ENCODE measurements around the gene FADS2.

FADS2 gene

DNA sequence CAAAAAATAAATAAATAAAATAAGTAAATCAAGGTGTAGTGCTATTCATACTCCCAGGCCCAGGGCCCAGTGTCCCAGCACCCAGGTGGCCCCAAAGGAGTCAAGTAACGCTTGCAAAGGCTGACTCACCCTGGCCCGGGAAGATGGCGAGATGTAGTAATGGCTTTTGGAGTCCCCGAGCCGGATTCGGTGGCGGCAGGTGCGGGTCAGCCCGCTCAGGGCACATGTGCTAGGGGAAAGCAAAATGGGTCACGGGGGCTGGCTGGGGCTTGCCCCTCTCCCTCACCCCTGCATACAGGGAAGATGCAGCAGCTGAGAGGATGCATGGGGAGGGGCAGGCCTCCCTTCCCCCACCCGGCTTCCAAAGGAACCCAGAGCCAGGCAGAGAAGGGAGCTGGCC is 74.2 kb downstream of the FADS2 start:
- H3K4me2 ChIP-seq (ENCODE audit: low read length): no peak overlapping the region

DNA sequence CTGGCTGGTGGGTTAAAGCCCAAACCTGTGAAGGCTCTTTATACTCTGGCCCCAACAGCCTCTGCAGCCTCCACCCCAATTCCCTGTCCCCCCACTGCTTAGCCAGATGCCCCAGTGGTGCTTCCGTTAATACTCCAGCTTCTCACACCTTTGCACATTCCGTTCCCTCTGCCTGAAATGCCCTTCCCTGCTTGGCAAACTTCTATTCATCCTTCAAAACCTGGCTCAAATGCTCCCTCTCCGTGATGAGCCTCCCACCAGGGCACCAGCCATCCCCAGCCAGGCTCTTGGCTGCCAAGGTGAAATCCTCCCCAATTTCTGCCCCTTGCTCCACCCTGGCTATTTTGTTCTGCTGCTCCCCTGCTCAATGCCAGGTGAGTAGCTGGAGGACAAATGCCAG is 75.7 kb downstream of the FADS2 start:
- peaks cover 4% of the 10 kb centered on the region for H3K9me3 ChIP-seq (ENCODE audit: insufficient read depth, low read depth, low read length)
- no peak overlapping the region for H3K14ac ChIP-seq (ENCODE audit: low read length)
- no peak overlapping the region for H4K12ac ChIP-seq (ENCODE audit: low read depth, low read length)
- no peak overlapping the region for H3K9ac ChIP-seq (ENCODE audit: low read length)
- no peak overlapping the region for H3K4ac ChIP-seq (ENCODE audit: low read depth, low read length)
- no peak for DNase-seq
- H2BK120ac ChIP-seq (ENCODE audit: insufficient read depth, low read length, poor library complexity): no peak overlapping the region
- H3K79me2 ChIP-seq (ENCODE audit: control insufficient read depth, insufficient read depth, low read length, poor library complexity): no peaks in the 10 kb centered on the region
- no peak overlapping the region for H3K4me2 ChIP-seq (ENCODE audit: low read length)
- H3K18ac ChIP-seq (ENCODE audit: low read length): no peak overlapping the region
- H4K8ac ChIP-seq (ENCODE audit: low read depth, low read length): no peak overlapping the region
- no peak overlapping the region for H2BK5ac ChIP-seq (ENCODE audit: low read depth, low read length, poor library complexity)
- H4K91ac ChIP-seq (ENCODE audit: low read depth, low read length): no peak overlapping the region
- no peaks in the 10 kb centered on the region for H3K4me1 ChIP-seq (ENCODE audit: control insufficient read depth in 1 of 2, insufficient read depth in 2 of 2, low read length in 2 of 2)
- no CpG with 5 or more reads among the region's 3 CpGs for WGBS (ENCODE audit: extremely low coverage, insufficient coverage, insufficient read length)
- H2BK12ac ChIP-seq (ENCODE audit: low read length): no peak overlapping the region
- H3K4me3 ChIP-seq (ENCODE audit: low read depth, low read length): no peak overlapping the region
- H3K36me3 ChIP-seq (ENCODE audit: control insufficient read depth in 1 of 2, insufficient read depth in 2 of 2, low read length in 2 of 2): no peaks in the 10 kb centered on the region
- no peak overlapping the region for H3K23ac ChIP-seq (ENCODE audit: low read length)
- H2AK5ac ChIP-seq (ENCODE audit: low read length): no peak overlapping the region
- H2AFZ ChIP-seq (ENCODE audit: insufficient read depth, low read length, poor library complexity): no peak overlapping the region
- H3K27me3 ChIP-seq (ENCODE audit: insufficient read depth, low read length): no peaks in the 10 kb centered on the region
- no peak overlapping the region for H3K27ac ChIP-seq (ENCODE audit: low read depth, low read length)
- no peaks in the 10 kb centered on the region for H3K79me1 ChIP-seq (ENCODE audit: low read length)

More for the DNA sequence above, 74.2 kb downstream of the FADS2 start:
- H3K36me3 ChIP-seq (ENCODE audit: control insufficient read depth in 1 of 2, insufficient read depth in 2 of 2, low read length in 2 of 2): no peaks in the 10 kb centered on the region
- H3K27ac ChIP-seq (ENCODE audit: low read depth, low read length): no peak overlapping the region
- no peak overlapping the region for H2BK12ac ChIP-seq (ENCODE audit: low read length)
- no peak overlapping the region for H3K4ac ChIP-seq (ENCODE audit: low read depth, low read length)
- H3K79me1 ChIP-seq (ENCODE audit: low read length): no peaks in the 10 kb centered on the region
- no peak overlapping the region for H3K9ac ChIP-seq (ENCODE audit: low read length)
- H3K23ac ChIP-seq (ENCODE audit: low read length): no peak overlapping the region
- no peak overlapping the region for H4K12ac ChIP-seq (ENCODE audit: low read depth, low read length)
- no peaks in the 10 kb centered on the region for H3K79me2 ChIP-seq (ENCODE audit: control insufficient read depth, insufficient read depth, low read length, poor library complexity)
- no CpG with 5 or more reads among the region's 11 CpGs for WGBS (ENCODE audit: extremely low coverage, insufficient coverage, insufficient read length)
- no peak overlapping the region for H3K14ac ChIP-seq (ENCODE audit: low read length)
- no peak overlapping the region for H2AK5ac ChIP-seq (ENCODE audit: low read length)
- H3K4me1 ChIP-seq (ENCODE audit: control insufficient read depth in 1 of 2, insufficient read depth in 2 of 2, low read length in 2 of 2): no peaks in the 10 kb centered on the region
- H2BK120ac ChIP-seq (ENCODE audit: insufficient read depth, low read length, poor library complexity): no peak overlapping the region
- H3K9me3 ChIP-seq (ENCODE audit: insufficient read depth, low read depth, low read length): peaks cover 4% of the 10 kb centered on the region
- no peak overlapping the region for H4K91ac ChIP-seq (ENCODE audit: low read depth, low read length)
- H4K8ac ChIP-seq (ENCODE audit: low read depth, low read length): no peak overlapping the region
- no peak overlapping the region for H2AFZ ChIP-seq (ENCODE audit: insufficient read depth, low read length, poor library complexity)
- no peak overlapping the region for H2BK5ac ChIP-seq (ENCODE audit: low read depth, low read length, poor library complexity)
- H3K27me3 ChIP-seq (ENCODE audit: insufficient read depth, low read length): no peaks in the 10 kb centered on the region
- no peak overlapping the region for H3K18ac ChIP-seq (ENCODE audit: low read length)
- H3K4me3 ChIP-seq (ENCODE audit: low read depth, low read length): no peak overlapping the region
- peak in 1 of 2 donors; percentile 41 for DNase-seq

DNA sequence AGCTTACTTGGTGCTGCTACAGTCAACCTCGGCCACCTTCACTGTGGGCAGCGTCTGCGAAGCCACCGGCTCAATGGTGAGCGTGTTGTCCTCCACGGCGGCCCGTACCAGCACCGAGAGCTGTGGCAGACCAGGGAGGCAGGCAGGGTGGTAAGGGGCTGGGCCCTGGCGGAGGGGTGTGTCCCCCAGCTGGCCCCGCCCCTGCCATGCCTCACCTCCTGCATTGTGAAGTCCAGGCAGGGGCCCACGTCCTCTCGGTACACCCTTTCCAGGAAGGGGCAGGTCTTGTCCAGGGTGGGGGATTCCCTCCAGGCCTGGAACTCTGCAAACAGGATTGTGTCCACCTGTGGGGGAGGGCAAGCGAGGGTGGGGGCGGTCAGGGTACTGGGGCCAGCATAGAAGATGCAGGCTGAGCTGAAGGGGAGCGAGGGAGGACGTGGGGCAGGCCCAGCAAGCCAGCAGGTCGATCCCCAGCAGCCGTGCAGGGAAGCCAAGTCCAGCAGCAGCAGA is 76.5 kb downstream of the FADS2 start:
- no peak overlapping the region for H3K14ac ChIP-seq (ENCODE audit: low read length)
- no peak overlapping the region for H3K18ac ChIP-seq (ENCODE audit: low read length)
- H3K4me3 ChIP-seq (ENCODE audit: low read depth, low read length): no peak overlapping the region
- no peaks in the 10 kb centered on the region for H3K79me1 ChIP-seq (ENCODE audit: low read length)
- no peak overlapping the region for H4K91ac ChIP-seq (ENCODE audit: low read depth, low read length)
- WGBS (ENCODE audit: extremely low coverage, insufficient coverage, insufficient read length): no CpG with 5 or more reads among the region's 19 CpGs
- peaks cover 4% of the 10 kb centered on the region for H3K9me3 ChIP-seq (ENCODE audit: insufficient read depth, low read depth, low read length)
- no peak overlapping the region for H3K23ac ChIP-seq (ENCODE audit: low read length)
- no peak overlapping the region for H4K12ac ChIP-seq (ENCODE audit: low read depth, low read length)
- H2BK120ac ChIP-seq (ENCODE audit: insufficient read depth, low read length, poor library complexity): no peak overlapping the region
- no peak overlapping the region for H3K27ac ChIP-seq (ENCODE audit: low read depth, low read length)
- H2BK12ac ChIP-seq (ENCODE audit: low read length): no peak overlapping the region
- no peak overlapping the region for H2AFZ ChIP-seq (ENCODE audit: insufficient read depth, low read length, poor library complexity)
- H3K9ac ChIP-seq (ENCODE audit: low read length): no peak overlapping the region
- H2BK5ac ChIP-seq (ENCODE audit: low read depth, low read length, poor library complexity): no peak overlapping the region
- no peak overlapping the region for H3K4ac ChIP-seq (ENCODE audit: low read depth, low read length)
- no peaks in the 10 kb centered on the region for H3K4me1 ChIP-seq (ENCODE audit: control insufficient read depth in 1 of 2, insufficient read depth in 2 of 2, low read length in 2 of 2)
- no peak for DNase-seq
- H4K8ac ChIP-seq (ENCODE audit: low read depth, low read length): no peak overlapping the region
- no peaks in the 10 kb centered on the region for H3K36me3 ChIP-seq (ENCODE audit: control insufficient read depth in 1 of 2, insufficient read depth in 2 of 2, low read length in 2 of 2)
- peak overlapping the region; percentile 13 for H3K4me2 ChIP-seq (ENCODE audit: low read length)
- H2AK5ac ChIP-seq (ENCODE audit: low read length): no peak overlapping the region
- H3K79me2 ChIP-seq (ENCODE audit: control insufficient read depth, insufficient read depth, low read length, poor library complexity): no peaks in the 10 kb centered on the region
- no peaks in the 10 kb centered on the region for H3K27me3 ChIP-seq (ENCODE audit: insufficient read depth, low read length)

DNA sequence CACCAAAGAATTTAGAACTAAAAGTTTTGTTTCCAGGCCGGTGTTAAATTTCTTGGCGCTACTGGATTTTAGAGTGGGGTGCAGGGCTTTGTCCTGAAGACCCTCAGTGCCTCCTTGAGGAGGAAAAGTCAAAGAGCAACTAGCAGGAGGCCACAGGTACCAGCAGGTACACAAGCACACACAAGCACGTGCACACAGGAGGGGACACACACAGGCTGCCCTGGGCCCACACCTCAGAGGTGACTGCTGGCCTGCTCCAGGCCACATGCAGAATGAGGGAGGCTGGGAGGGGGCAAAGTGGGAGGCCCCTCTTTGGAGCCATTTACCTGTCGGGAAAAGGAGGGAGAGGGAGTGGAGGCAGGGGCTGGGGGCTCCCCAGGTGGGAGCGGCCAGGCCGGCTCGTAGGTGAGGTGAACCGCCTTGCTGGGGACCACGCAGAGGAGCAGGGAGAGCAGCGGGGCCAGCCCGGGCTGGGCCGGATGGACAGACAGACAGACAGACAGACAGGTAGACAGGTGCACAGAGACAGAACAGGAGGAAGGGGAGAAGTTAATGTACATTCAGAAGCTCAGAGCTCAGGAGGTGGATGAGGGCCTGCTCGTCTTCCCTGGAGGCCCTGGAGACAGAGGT is 77.1 kb downstream of the FADS2 start:
- no peak for DNase-seq
- peaks cover 2% of the 10 kb centered on the region for H3K9me3 ChIP-seq (ENCODE audit: insufficient read depth, low read depth, low read length)
- no CpG with 5 or more reads among the region's 13 CpGs for WGBS (ENCODE audit: extremely low coverage, insufficient coverage, insufficient read length)
- no peaks in the 10 kb centered on the region for H3K79me2 ChIP-seq (ENCODE audit: control insufficient read depth, insufficient read depth, low read length, poor library complexity)
- H4K91ac ChIP-seq (ENCODE audit: low read depth, low read length): no peak overlapping the region
- no peak overlapping the region for H3K23ac ChIP-seq (ENCODE audit: low read length)
- H2BK120ac ChIP-seq (ENCODE audit: insufficient read depth, low read length, poor library complexity): no peak overlapping the region
- no peak overlapping the region for H3K27ac ChIP-seq (ENCODE audit: low read depth, low read length)
- H3K18ac ChIP-seq (ENCODE audit: low read length): no peak overlapping the region
- no peak overlapping the region for H2BK5ac ChIP-seq (ENCODE audit: low read depth, low read length, poor library complexity)
- no peaks in the 10 kb centered on the region for H3K36me3 ChIP-seq (ENCODE audit: control insufficient read depth in 1 of 2, insufficient read depth in 2 of 2, low read length in 2 of 2)
- H3K4me3 ChIP-seq (ENCODE audit: low read depth, low read length): no peak overlapping the region
- H2AK5ac ChIP-seq (ENCODE audit: low read length): no peak overlapping the region
- H3K4me2 ChIP-seq (ENCODE audit: low read length): no peak overlapping the region
- no peaks in the 10 kb centered on the region for H3K79me1 ChIP-seq (ENCODE audit: low read length)
- H4K8ac ChIP-seq (ENCODE audit: low read depth, low read length): no peak overlapping the region
- no peak overlapping the region for H3K9ac ChIP-seq (ENCODE audit: low read length)
- no peak overlapping the region for H4K12ac ChIP-seq (ENCODE audit: low read depth, low read length)
- H2AFZ ChIP-seq (ENCODE audit: insufficient read depth, low read length, poor library complexity): no peak overlapping the region
- no peak overlapping the region for H3K4ac ChIP-seq (ENCODE audit: low read depth, low read length)
- H3K4me1 ChIP-seq (ENCODE audit: control insufficient read depth in 1 of 2, insufficient read depth in 2 of 2, low read length in 2 of 2): no peaks in the 10 kb centered on the region
- H3K27me3 ChIP-seq (ENCODE audit: insufficient read depth, low read length): no peaks in the 10 kb centered on the region
- no peak overlapping the region for H3K14ac ChIP-seq (ENCODE audit: low read length)
- no peak overlapping the region for H2BK12ac ChIP-seq (ENCODE audit: low read length)
